SK-N-SH (cell line): ENCODE measurements around the gene PAFAH1B1.

Experiments used
- EZH2phosphoT487 ChIP-seq: fragments of 200-600 bp; sonication (generic); IDR thresholded peaks from 2 replicates; pipeline ENCODE4 v1.6.1; 2017; ENCODE audit warnings: low read depth, mixed run types, mild to moderate bottlenecking, antibody characterized with exemption, moderate library complexity, borderline replicate concordance
- NFIC ChIP-seq: IDR thresholded peaks from 2 replicates; pipeline ENCODE4 v1.4.0; 2012; ENCODE audit warnings: borderline replicate concordance
- YY1 ChIP-seq: IDR thresholded peaks from 2 replicates; pipeline ENCODE4 v1.4.0; 2012; ENCODE audit warnings: low read depth, mild to moderate bottlenecking
- TF ChIP-seq, protein P1 (sequence below): IDR thresholded peaks from 2 replicates; pipeline ENCODE4 v1.4.0; 2012; ENCODE audit warnings: low read depth, borderline replicate concordance
- TF ChIP-seq, protein P2 (sequence below): fragments of 200-600 bp; sonication (generic); IDR thresholded peaks from 2 replicates; pipeline ENCODE4 v1.6.1; 2017; ENCODE audit warnings: antibody characterized with exemption, mild to moderate bottlenecking, moderate library complexity

DNA sequence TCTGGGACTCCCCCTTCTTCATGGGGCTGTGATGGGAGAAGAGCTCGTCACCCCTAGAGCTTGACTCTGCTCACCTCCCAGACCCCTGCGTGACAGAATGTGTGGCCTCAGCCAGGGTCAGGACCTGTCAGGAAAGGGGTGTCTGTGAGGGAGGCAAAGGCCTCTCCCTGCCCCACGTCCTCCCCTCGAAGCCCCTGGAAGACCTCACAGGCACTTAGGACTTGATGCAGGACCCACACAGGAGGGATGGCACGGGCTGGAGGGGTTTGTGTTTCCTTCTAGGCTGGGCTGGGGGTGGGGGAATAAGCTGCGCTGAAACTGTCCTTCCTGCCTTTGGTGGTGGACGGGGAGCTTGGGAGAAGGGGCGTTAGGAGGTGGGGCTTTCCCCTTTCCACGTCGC lies 129.2 kb downstream of the PAFAH1B1 start:
- TF ChIP-seq, protein P1, sequence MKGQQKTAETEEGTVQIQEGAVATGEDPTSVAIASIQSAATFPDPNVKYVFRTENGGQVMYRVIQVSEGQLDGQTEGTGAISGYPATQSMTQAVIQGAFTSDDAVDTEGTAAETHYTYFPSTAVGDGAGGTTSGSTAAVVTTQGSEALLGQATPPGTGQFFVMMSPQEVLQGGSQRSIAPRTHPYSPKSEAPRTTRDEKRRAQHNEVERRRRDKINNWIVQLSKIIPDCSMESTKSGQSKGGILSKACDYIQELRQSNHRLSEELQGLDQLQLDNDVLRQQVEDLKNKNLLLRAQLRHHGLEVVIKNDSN: no peak
- TF ChIP-seq NFIC: no peak
- TF ChIP-seq, protein P2, sequence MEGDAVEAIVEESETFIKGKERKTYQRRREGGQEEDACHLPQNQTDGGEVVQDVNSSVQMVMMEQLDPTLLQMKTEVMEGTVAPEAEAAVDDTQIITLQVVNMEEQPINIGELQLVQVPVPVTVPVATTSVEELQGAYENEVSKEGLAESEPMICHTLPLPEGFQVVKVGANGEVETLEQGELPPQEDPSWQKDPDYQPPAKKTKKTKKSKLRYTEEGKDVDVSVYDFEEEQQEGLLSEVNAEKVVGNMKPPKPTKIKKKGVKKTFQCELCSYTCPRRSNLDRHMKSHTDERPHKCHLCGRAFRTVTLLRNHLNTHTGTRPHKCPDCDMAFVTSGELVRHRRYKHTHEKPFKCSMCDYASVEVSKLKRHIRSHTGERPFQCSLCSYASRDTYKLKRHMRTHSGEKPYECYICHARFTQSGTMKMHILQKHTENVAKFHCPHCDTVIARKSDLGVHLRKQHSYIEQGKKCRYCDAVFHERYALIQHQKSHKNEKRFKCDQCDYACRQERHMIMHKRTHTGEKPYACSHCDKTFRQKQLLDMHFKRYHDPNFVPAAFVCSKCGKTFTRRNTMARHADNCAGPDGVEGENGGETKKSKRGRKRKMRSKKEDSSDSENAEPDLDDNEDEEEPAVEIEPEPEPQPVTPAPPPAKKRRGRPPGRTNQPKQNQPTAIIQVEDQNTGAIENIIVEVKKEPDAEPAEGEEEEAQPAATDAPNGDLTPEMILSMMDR: no peak
- no peak for TF ChIP-seq YY1
- TF ChIP-seq EZH2phosphoT487: no peak
